ENCODE results near the gene EIF3I.
"Not testable (repeated sequence)": the region's sequence is repeated elsewhere in the genome, so short reads cannot be mapped to it uniquely, and the experiment has no call there.

Gene EIF3I

GRCh38 chr1:32247983-32248889 is 26.0 kb downstream of the EIF3I start:
- TF ChIP-seq ZFX (IDR thresholded peaks at IDR 0.05; ENCODE audit: borderline replicate concordance) (no peak), CTCF (IDR thresholded peaks at IDR 0.05) (peak; percentile 94)
- no peak overlapping the region for H3K27ac ChIP-seq

GRCh38 chr1:32249831-32250525 is 27.8 kb downstream of the EIF3I start:
- H3K27ac ChIP-seq = no peak overlapping the region
- TF ChIP-seq ZFX (IDR thresholded peaks at IDR 0.05; ENCODE audit: borderline replicate concordance) (no peak), CTCF (IDR thresholded peaks at IDR 0.05) (no peak)

- H3K27ac ChIP-seq = no peak within 1 kb of the TSS
- TF ChIP-seq CTCF (IDR thresholded peaks at IDR 0.05) (no peak), ZFX (IDR thresholded peaks at IDR 0.05; ENCODE audit: borderline replicate concordance) (no peak)
These were observed 28.9 kb downstream of the EIF3I start, which contains the start of gene LCK for GRCh38 chr1:32250893-32251716. Gene LCK, plus strand, starts transcription at chr1:32251265. Its CDS starts 23,065 bp downstream, at chr1:32274330.

- TF ChIP-seq ZFX (IDR thresholded peaks at IDR 0.05; ENCODE audit: borderline replicate concordance) (no peak), CTCF (IDR thresholded peaks at IDR 0.05) (no peak)
These were observed 33.2 kb downstream of the EIF3I start for GRCh38 chr1:32255072-32256071.

GRCh38 chr1:32256473-32257226 is 34.4 kb downstream of the EIF3I start:
- no peak overlapping the region for H3K27ac ChIP-seq
- TF ChIP-seq ZFX (IDR thresholded peaks at IDR 0.05; ENCODE audit: borderline replicate concordance) (no peak), CTCF (IDR thresholded peaks at IDR 0.05) (no peak)

More at GRCh38 chr1:32255072-32256071, 33.2 kb downstream of the EIF3I start:
- H3K27ac ChIP-seq = no peak overlapping the region

GRCh38 chr1:32257227-32257508 is 35.0 kb downstream of the EIF3I start:
- TF ChIP-seq ZFX (IDR thresholded peaks at IDR 0.05; ENCODE audit: borderline replicate concordance) (no peak), CTCF (IDR thresholded peaks at IDR 0.05) (no peak)
- H3K27ac ChIP-seq = no peak overlapping the region

- H3K27ac ChIP-seq = not testable (repeated sequence)
These were observed 41.0 kb downstream of the EIF3I start for GRCh38 chr1:32263236-32263593.

Data from 22Rv1 (cell line).